Lower lobe of right lung (tissue), 2 donors: ENCODE results near the gene PHOX2B. TPM values are rescaled to one million over a fixed set of nuclear protein-coding genes. Genes with fewer than 3 reads are reported as not detected.
A peak's percentile ranks its signal among the peaks of the same experiment; 100 is the strongest.

Experiments used
- ATAC-seq, 2 donors: fragments of 200-7000 bp; cut with Tn5 transposase; one replicate each; pipeline ENCODE4 v1.9.1; 2020 to 2022; ENCODE audit warnings: mild to moderate bottlenecking in 2 of 2, moderate library complexity in 2 of 2
- DNase-seq: peaks from one replicate; pipeline ENCODE4 v3.0.0-alpha.2; 2020
- H3K27ac ChIP-seq: fragments of 200-600 bp; one replicate; pipeline ENCODE4 v1.8.0; 2022
- H3K27me3 ChIP-seq: fragments of 200-600 bp; one replicate; pipeline ENCODE4 v1.8.0; 2022; ENCODE audit warnings: low read depth
- H3K36me3 ChIP-seq: fragments of 200-600 bp; one replicate; pipeline ENCODE4 v1.8.0; 2022; ENCODE audit warnings: mild to moderate bottlenecking
- H3K4me1 ChIP-seq: fragments of 200-600 bp; one replicate; pipeline ENCODE4 v1.8.0; 2022
- H3K4me3 ChIP-seq: fragments of 200-600 bp; one replicate; pipeline ENCODE4 v1.8.0; 2022; ENCODE audit warnings: mild to moderate bottlenecking
- H3K9me3 ChIP-seq: fragments of 200-600 bp; one replicate; pipeline ENCODE4 v1.8.0; 2022
- intact Hi-C: fragments of 100-400 bp; cut with DNase I; formaldehyde crosslinking; loops from one replicate; pipeline ENCODE4 v1.11.0; 2022
- total RNA-seq: library from RNA; stranded (reverse); fragmentation: NEBNext Ultra II Directional; extraction: Animal tissue kit (Norgen Biotek cat#: 25700); gene quantifications from one replicate; pipeline ENCODE4 v1.2.1, GENCODE V29; 2021
- TF ChIP-seq, protein P1 (sequence below): fragments of 200-600 bp; IDR thresholded peaks from one replicate; pipeline ENCODE4 v1.8.0; 2022; ENCODE audit warnings: antibody characterized with exemption, mild to moderate bottlenecking
- donor health status: DM: no; HTN: yes; CAD: no; lungs with severe emphysema.

The PHOX2B gene
- total RNA-seq, 1 donor from 2014 or later, result not detected

DNA sequence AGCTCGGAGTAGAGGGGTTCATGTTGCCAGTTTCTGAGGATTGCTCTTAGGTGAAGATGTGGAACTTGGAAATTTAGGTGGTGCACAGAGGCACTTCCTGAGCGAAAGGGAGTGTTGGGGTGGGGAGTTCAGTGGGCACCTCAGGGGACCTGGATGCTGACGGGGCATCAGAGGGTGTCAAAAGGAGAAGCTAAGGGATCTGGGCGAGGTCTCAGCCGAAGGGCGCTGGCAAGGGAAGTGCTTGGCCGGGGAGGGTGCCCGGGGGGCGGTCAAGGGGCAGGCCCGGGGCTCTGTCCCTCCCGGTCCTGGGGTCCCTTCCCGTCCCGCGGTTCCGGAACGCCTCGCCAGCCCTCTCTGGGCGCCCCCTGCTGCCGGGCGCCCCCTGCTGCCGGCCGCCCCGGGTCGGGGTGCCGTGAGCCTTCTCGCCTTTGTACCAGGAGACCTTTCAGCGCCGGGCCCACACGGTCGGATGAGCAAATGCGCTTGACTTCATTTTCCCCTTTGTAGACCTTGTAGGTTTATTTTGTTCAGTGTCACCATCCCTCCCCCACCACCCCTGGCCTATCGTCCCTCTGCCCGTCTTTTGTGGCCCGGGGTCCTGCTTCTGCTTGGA lies 3.0 kb upstream of the PHOX2B start:
- ATAC-seq (no peak), DNase-seq (no peak)
- Histone ChIP-seq H3K9me3 (no peaks in the 10 kb centered on the region), H3K36me3 (no peaks in the 10 kb centered on the region), H3K4me1 (no peaks in the 10 kb centered on the region), H3K27ac (no peak overlapping the region), H3K27me3 (peaks cover 92% of the 10 kb centered on the region), H3K4me3 (no peak overlapping the region)
- intact Hi-C loops, result no loop called here
- TF ChIP-seq, protein P1, sequence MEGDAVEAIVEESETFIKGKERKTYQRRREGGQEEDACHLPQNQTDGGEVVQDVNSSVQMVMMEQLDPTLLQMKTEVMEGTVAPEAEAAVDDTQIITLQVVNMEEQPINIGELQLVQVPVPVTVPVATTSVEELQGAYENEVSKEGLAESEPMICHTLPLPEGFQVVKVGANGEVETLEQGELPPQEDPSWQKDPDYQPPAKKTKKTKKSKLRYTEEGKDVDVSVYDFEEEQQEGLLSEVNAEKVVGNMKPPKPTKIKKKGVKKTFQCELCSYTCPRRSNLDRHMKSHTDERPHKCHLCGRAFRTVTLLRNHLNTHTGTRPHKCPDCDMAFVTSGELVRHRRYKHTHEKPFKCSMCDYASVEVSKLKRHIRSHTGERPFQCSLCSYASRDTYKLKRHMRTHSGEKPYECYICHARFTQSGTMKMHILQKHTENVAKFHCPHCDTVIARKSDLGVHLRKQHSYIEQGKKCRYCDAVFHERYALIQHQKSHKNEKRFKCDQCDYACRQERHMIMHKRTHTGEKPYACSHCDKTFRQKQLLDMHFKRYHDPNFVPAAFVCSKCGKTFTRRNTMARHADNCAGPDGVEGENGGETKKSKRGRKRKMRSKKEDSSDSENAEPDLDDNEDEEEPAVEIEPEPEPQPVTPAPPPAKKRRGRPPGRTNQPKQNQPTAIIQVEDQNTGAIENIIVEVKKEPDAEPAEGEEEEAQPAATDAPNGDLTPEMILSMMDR, result no peak

DNA sequence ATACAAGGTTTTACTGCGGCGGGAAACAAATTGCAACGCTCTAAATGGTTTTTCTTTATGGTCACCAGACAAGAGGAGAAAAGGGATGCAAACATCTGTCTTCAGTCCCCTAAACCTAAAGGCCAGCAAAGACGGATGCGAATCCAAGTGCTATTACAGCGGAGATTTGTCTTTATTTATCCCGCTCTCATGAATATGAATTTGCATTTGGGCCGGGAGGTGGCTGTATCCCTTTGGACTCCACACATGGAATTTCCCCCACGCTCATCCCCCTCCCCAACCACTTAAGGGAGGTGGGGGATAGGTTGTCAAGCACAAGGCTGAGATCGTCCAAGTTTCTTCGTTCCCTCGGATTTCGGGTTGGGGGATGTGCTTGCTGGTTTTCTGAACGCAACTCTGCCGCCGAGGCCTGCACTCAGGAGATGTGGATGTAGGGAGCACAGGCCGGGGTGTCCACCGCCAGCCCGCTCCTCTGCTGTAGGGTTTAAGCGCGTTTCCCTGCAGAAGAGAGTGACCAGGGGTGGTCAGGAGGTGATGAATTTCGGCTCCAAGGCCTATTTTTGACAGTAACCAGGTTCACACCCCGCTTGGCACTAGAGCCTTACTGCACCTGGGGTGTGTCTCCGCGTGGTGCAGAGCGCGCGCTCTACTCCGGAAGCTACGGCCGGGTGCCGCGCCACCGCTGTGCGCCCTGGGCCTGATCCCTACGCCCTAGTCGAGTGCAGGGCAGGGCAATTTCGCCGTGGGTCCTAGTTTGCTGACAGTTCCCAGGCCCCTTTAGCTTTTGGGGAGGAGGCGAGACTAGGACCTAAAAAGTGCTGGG lies 2.3 kb upstream of the PHOX2B start:
- no peaks in the 10 kb centered on the region for H3K9me3 ChIP-seq
- no peak overlapping the region for H3K27ac ChIP-seq
- ATAC-seq (peak; percentile 24 to 34), DNase-seq (no peak)
- H3K36me3 ChIP-seq, result no peaks in the 10 kb centered on the region
- TF ChIP-seq, protein P1, result no peak
- no peaks in the 10 kb centered on the region for H3K4me1 ChIP-seq
- H3K27me3 ChIP-seq, result peaks cover 96% of the 10 kb centered on the region
- intact Hi-C loops, result no loop called here
- H3K4me3 ChIP-seq, result no peak overlapping the region

DNA sequence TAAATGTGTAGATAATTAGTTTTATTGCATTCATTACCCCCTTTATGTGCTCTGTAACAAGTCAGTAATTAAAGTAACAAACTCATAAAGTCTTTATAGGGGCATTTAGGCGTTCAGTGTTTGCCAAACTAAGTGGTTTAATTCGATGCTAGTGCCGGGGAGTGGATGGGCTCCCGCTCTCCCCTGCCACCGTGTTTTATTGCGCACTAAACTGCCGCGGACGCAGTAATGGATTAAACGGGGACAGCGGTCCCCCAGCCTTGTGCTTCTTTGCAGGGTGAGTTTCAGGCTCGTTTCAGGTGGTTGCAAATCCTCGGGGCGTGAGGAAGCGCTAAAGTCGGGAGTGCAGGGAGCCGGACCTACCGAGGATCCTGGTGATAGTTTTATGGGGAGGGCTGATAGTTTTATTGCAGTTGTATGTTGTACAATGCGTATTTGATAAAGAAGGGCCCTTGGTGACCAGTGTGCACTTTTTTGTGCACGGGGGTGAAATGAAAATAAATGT lies 1.6 kb upstream of the PHOX2B start:
- intact Hi-C loops, result no loop called here
- TF ChIP-seq, protein P1, result no peak
- no peak for DNase-seq
- no peak overlapping the region for H3K4me3 ChIP-seq
- H3K9me3 ChIP-seq, result no peaks in the 10 kb centered on the region
- H3K27me3 ChIP-seq, result peaks cover 99% of the 10 kb centered on the region
- H3K36me3 ChIP-seq, result no peaks in the 10 kb centered on the region
- no peaks in the 10 kb centered on the region for H3K4me1 ChIP-seq
- H3K27ac ChIP-seq, result no peak overlapping the region
- ATAC-seq, result no peak

DNA sequence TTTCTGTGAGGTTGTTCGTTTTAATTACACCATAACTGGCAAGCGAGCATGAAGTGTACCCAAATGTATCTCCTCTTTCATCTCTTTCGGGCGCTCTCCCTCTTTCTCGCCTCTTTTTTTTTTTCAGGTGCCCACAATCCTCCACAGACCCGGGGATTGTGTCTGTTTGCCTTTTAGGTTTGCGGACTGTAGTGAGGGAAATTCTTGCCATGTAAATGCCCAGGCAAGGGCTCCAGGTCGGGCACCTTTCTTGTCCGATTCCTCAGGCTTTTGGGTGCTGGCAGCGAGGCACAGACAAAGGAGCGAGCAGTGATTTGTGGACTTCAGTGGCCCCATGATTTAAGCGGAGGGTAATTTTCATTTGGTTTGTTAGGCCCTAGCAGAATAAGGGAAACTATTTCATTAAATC lies 1.1 kb upstream of the PHOX2B start:
- Histone ChIP-seq H3K9me3 (no peaks in the 10 kb centered on the region), H3K4me3 (no peak overlapping the region), H3K27ac (no peak overlapping the region), H3K4me1 (no peaks in the 10 kb centered on the region), H3K36me3 (no peaks in the 10 kb centered on the region), H3K27me3 (peaks cover 99% of the 10 kb centered on the region)
- intact Hi-C loops, result no loop called here
- TF ChIP-seq, protein P1, result no peak
- DNase-seq (no peak), ATAC-seq (no peak)

DNA sequence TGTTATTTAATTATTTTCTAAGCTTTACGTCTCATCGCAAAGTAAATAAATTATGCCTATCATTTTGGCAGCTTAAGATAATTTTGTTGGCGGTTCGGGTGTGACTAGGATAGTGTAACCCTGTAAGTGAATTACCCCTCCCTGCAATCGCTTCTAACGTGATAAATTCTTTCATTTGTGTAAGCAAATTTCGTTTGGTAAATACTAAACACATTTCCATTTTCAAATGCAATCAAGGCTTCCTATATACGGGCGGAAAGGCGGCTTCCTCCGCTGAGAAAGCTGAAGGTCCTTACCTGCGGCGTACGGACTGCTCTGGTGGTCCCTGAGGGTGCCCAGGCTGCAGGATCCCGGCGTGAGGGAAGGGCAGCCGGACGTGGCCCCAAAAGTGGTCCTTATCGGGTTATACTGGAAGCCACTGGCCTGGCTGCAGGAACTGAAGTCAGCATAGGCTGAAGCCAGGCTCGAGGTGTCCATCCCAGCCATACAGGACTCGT lies 403 bp downstream of the PHOX2B start:
- ATAC-seq (no peak), DNase-seq (no peak)
- H3K9me3 ChIP-seq, result no peaks in the 10 kb centered on the region
- intact Hi-C loops, result no loop called here
- H3K27me3 ChIP-seq, result peaks cover 99% of the 10 kb centered on the region
- TF ChIP-seq, protein P1, result no peak
- H3K4me1 ChIP-seq, result no peaks in the 10 kb centered on the region
- no peak overlapping the region for H3K27ac ChIP-seq
- H3K36me3 ChIP-seq, result no peaks in the 10 kb centered on the region
- no peak overlapping the region for H3K4me3 ChIP-seq
